Medulla oblongata (tissue), 1 donor: ENCODE data around the gene HDGFL3.

Source experiments
- DNase-seq: peaks from one replicate; pipeline ENCODE4 v3.0.0-alpha.2; 2015; ENCODE audit errors: extremely low spot score

Gene HDGFL3

DNA sequence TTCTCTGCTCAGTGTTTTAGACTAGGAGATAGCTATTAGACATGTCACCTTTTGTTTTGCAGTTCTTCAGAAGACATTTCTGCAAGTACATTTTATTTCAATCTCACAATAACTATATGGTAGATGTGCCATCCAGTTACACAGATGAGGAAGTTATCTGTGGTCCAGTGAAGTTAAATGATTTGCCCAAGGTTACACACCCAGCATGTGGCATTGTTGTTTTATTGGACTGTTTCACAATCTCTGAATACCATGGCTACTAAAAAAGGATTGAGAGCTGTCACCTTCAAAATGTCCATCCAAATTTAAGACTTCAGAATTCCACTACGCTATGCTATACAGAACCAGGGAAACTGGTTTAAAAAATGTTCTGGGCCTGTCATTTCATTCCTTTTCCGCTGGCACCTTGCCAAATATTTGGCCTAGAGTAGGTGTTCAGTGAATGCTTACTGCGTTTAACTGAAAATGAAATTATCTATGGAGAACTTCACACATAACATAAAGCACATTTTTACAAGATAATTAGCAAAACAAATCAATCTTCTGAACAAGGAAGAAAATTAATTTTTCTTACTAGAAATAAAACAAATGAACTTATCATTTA, 80.0 kb downstream of the HDGFL3 start:
- no peak for DNase-seq

DNA sequence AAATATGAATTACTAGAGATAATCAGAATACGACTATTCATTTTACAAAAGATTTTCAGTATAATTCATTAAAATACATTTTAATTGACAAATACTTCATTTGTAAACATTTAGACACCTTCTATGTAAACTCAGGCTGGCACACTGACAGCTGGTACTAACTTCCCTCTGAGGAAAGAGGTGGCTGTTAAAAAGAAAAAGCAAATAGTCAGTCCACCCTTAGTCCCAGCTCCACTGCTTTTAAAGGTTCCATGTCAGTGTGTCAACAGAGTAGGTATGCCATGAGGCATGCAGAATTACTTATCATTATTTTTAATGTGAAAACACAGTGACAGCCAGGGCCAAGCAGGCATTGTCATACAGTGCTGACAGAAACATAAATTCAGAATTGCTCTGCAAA, 84.1 kb downstream of the HDGFL3 start:
- no peak for DNase-seq

- no peak for DNase-seq
Measured at GRCh38 chr15:83119968-83120581, 87.5 kb downstream of the HDGFL3 start.

GRCh38 chr15:83118968-83119367, 88.7 kb downstream of the HDGFL3 start:
- no peak for DNase-seq

- DNase-seq, result no peak
Measured at GRCh38 chr15:83118291-83118827, 89.3 kb downstream of the HDGFL3 start.

GRCh38 chr15:83115831-83116565, 91.6 kb downstream of the HDGFL3 start:
- no peak for DNase-seq

DNA sequence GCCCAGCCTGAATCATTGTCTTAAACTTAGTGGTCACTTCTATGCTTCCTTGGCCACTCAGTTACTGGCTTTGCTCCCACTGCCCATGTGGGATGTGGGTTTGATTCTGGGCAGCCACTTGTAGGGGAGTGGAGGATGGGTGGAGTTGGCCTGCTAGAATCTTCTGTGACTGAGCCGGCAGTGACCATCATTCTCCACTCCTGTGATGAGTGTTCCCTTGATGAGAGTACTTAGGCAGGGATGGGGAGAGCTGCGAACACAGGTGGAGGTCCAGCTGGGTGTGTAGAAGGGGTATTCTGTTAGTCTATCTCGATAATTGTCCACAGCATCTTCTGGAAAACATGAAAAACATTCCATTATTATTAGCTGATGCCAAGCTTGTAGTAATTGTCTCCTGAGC, 92.2 kb downstream of the HDGFL3 start:
- DNase-seq, result no peak

GRCh38 chr15:83114856-83115255, 92.8 kb downstream of the HDGFL3 start:
- no peak for DNase-seq

DNA sequence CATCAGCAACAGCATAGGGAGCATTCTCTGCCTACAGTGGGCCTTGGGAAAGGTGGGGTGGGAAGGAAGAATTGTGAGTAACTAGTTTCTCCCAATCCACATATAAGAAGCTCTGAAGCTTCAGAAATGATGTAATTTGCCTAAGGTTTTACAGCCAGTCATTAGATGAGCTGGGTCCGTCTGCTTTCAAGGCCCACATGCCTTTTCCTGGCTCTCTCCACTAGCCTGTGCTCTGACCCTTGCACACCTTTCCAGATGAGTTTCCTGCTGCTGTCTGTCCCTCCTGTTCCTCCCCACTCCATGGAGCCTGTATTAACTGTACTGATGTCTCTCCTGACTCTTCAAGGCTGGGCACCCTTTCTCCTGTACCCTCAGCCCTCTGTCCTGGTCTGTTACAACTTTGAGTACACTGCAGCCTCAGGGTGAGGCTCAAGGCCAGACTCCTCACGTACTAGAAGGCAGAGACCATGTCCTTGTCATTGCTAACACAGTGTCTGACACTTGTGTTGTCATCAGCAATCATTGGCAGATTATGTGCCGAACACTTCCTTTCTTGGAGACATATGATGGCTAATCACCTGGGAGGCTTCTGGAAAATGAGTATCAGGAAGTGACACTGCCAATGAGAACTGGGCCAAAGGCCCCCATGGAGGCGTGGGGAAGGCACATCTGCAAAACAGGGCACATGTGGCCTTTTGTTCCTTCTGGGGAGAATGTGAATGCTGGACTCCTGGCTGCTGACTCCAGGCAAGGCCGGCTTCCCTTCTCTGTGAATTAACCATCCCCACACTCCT, 93.5 kb downstream of the HDGFL3 start:
- no peak for DNase-seq

DNA sequence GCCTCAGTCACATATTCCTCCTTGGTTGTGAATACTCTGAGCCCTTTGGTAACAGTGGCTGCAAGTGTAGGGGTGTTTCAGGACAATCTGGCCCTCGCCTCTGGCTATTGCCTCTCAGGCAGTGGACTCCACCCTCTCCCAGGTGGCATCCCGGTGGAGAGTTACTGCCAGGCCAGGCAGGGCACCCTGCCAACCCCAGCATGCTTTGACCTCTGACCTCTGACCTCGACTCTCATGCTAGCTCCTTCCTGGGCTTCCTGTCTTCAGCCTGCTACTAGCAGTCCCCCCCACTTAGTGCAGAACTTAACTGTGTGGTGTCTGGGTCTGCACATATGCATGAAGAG, 94.7 kb downstream of the HDGFL3 start:
- DNase-seq, result no peak

- no peak for DNase-seq
Measured at GRCh38 chr15:83112233-83112955, 95.2 kb downstream of the HDGFL3 start.

DNA sequence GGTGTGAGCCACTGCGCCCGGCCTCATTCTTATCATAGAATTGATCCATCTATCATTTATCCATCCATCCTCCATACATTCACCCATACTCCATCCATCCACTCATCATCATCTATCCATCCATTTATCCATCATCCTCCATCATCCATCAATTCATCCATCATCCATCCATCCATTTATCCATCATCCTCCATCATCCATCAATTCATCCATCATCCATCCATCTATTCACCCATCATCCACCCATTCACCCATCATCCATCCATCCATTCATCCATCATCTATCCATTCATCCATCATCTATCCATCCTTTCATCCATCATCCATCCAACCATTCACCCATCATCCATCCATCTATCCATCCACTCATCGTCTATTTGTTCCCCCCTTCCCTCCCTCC, 96.5 kb downstream of the HDGFL3 start:
- DNase-seq, result no peak

GRCh38 chr15:83110381-83110780, 97.2 kb downstream of the HDGFL3 start:
- no peak for DNase-seq

DNA sequence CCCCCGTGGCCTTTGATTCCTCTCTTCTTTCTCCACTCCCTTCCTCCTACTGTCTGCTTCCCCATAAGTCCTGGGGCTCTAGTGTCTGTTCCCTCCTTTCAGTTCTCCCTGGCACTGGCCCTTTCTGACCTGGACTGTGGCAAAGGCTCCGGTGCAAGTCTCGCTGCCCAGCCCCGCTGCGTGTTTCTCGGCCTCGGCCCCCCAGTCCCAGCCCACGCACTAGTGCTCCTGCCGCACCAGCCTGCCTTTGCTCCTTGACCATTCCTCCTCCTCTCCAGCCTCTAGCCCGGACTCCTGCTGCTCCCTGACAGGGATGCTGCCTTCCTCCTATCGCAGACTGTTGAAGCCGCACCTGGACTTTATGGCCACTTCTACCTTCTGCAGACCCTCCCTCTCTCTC, 98.1 kb downstream of the HDGFL3 start:
- no peak for DNase-seq

GRCh38 chr15:83108266-83109219, 99.1 kb downstream of the HDGFL3 start:
- DNase-seq, result peak; percentile 78

- DNase-seq, result no peak
Measured at GRCh38 chr15:83107841-83108181, 99.8 kb downstream of the HDGFL3 start.

DNA sequence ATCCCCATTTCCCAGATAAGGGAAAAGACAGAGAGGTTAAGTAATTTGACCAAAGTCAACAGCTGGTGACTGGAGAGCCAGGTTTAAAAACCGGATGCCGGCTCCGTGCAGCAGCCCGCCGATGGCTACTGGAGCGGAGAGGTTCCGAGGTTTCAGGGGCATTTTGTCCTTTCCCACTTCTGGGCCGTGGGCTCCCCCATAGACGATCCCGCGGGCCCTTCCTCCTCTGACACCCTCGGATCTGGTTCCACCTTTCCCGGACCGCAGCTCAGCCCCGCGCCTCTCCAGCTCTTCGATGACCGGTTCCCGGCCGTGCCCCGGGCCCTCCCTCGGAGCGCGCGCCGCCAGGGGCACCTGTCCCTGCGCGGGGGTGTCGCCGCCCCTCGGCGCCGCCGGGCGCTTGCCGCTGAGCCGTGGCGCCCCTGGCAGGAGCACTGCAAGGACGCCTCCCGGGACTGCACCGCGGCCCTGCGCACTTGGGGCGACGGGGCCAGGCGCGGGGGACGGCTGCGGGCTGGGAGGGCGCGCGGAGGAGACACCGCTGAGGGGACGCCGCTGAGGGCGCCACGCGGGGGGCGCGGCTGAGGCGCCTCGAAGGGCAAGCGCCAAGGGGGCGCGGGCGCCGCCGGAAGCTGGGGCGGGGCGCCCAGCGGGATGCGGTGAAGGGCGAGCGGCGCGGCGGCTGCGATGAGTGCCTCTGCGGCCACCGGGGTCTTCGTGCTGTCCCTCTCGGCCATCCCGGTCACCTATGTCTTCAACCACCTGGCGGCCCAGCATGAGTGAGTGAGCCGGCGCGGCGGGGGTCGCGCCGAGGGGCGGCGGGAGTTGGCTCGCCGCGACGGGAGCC, 100.4 kb downstream of the HDGFL3 start, which contains the start of gene TM6SF1:
Gene TM6SF1, plus strand, starts transcription at position 652 of the 847 bp plus-strand sequence. Its CDS starts 36 bp downstream, at position 688.
- DNase-seq, result no peak

DNA sequence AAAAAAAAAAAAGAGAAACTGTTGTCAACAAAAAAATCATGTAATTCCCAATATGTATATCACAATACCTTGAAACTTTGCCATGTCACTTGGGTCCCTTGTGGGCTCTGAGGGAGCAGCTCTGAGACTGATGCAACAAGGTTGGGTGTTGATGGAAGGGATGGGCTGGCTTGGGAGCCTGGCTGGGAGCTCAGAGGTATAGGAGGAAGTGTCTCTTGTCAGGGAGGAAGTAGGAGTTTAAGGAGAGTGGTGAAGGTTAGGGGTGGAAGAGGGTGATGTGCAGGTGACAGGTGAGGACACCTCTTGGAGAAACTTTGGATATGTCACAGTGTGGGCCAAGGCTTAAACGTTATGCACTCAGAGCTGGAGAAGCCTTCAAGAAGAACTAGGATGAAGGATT, 102.2 kb downstream of the HDGFL3 start:
- no peak for DNase-seq

DNA sequence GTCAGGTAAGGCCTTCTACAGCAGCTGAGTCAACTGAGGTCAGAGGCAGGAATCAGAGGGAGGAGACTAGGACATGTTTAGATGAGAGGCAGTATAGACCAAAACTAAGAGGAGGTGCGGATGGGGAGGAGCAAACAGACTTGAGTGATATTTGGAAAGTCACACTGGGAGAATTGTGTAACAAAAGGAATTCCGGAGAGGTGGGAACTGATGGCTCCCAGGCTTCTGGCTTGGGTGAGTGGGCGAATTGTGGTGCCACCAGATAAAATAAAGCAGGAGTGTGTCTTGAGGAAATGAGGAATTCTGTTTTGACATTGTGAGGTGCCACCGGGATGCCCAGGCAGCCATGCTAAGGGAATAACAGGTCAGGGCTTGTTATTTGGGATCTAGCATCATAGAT, 103.5 kb downstream of the HDGFL3 start:
- no peak for DNase-seq
